Trophoblast cell (in vitro differentiated cells and primary cell): ENCODE data around the gene NELFA.
A peak's percentile ranks its signal among the peaks of the same experiment; 100 is the strongest.

ENCODE experiments used
- DNase-seq, 2 donors: peaks; one replicate each; pipeline ENCODE4 v3.0.0-alpha.2; 2016
- H2AFZ ChIP-seq: 2 replicates; pipeline ENCODE4 v1.6.1; 2013; ENCODE audit warnings: low read length, moderate library complexity, mild to moderate bottlenecking; ENCODE audit not compliant: insufficient read depth, poor library complexity
- H2AK5ac ChIP-seq: 2 replicates; pipeline ENCODE4 v1.6.1; 2013; ENCODE audit warnings: mild to moderate bottlenecking, low read length
- H2BK120ac ChIP-seq: 2 replicates; pipeline ENCODE4 v1.6.1; 2013; ENCODE audit warnings: low read length, mild to moderate bottlenecking, moderate library complexity; ENCODE audit not compliant: insufficient read depth, poor library complexity
- H2BK12ac ChIP-seq: 2 replicates; pipeline ENCODE4 v1.6.1; 2013; ENCODE audit warnings: mild to moderate bottlenecking, low read length, moderate library complexity
- H2BK5ac ChIP-seq: 2 replicates; pipeline ENCODE4 v1.6.1; 2013; ENCODE audit warnings: low read length, low read depth, moderate library complexity, mild to moderate bottlenecking; ENCODE audit not compliant: poor library complexity
- H3K14ac ChIP-seq: 2 replicates; pipeline ENCODE4 v1.6.1; 2013; ENCODE audit warnings: mild to moderate bottlenecking, low read length
- H3K18ac ChIP-seq: 2 replicates; pipeline ENCODE4 v1.6.1; 2013; ENCODE audit warnings: mild to moderate bottlenecking, low read length
- H3K23ac ChIP-seq: 2 replicates; pipeline ENCODE4 v1.6.1; 2013; ENCODE audit warnings: low read length
- H3K27ac ChIP-seq: 2 replicates; pipeline ENCODE4 v1.5.1; 2013; ENCODE audit warnings: low read depth, mild to moderate bottlenecking, inconsistent platforms, low read length, moderate library complexity
- H3K27me3 ChIP-seq: 2 replicates; pipeline ENCODE4 v1.6.1; 2013; ENCODE audit warnings: inconsistent platforms, mild to moderate bottlenecking, low read length, moderate library complexity; ENCODE audit not compliant: insufficient read depth
- H3K36me3 ChIP-seq, 2 experiments: 1 replicate in 1 of 2; 2 replicates in 1 of 2; pipeline ENCODE4 v1.6.1; 2013; ENCODE audit warnings: low read length in 2 of 2, mild to moderate bottlenecking in 2 of 2, moderate library complexity in 1 of 2; ENCODE audit not compliant: insufficient read depth in 2 of 2, control insufficient read depth in 1 of 2
- H3K4ac ChIP-seq: 2 replicates; pipeline ENCODE4 v1.6.1; 2013; ENCODE audit warnings: low read depth, mild to moderate bottlenecking, low read length, moderate library complexity
- H3K4me1 ChIP-seq, 2 experiments: 1 replicate in 1 of 2; 2 replicates in 1 of 2; pipeline ENCODE4 v1.6.1; 2013; ENCODE audit warnings: low read length in 2 of 2, mild to moderate bottlenecking in 2 of 2, moderate library complexity in 1 of 2; ENCODE audit not compliant: insufficient read depth in 2 of 2, control insufficient read depth in 1 of 2
- H3K4me2 ChIP-seq: 2 replicates; pipeline ENCODE4 v1.6.1; 2013; ENCODE audit warnings: inconsistent platforms, mild to moderate bottlenecking, low read length, moderate library complexity
- H3K4me3 ChIP-seq: 2 replicates; pipeline ENCODE4 v1.5.1; 2013; ENCODE audit warnings: mild to moderate bottlenecking, low read depth, low read length, inconsistent platforms
- H3K79me1 ChIP-seq: one replicate; pipeline ENCODE4 v1.6.1; 2013; ENCODE audit warnings: low read length
- H3K79me2 ChIP-seq: 2 replicates; pipeline ENCODE4 v1.6.1; 2013; ENCODE audit warnings: low read length, mild to moderate bottlenecking; ENCODE audit not compliant: control insufficient read depth, insufficient read depth, poor library complexity
- H3K9ac ChIP-seq: 2 replicates; pipeline ENCODE4 v1.6.1; 2013; ENCODE audit warnings: mild to moderate bottlenecking, low read length
- H3K9me3 ChIP-seq: 2 replicates; pipeline ENCODE4 v1.6.1; 2013; ENCODE audit warnings: low read depth, mild to moderate bottlenecking, control low read depth, inconsistent platforms, low read length; ENCODE audit not compliant: insufficient read depth
- H4K12ac ChIP-seq: 2 replicates; pipeline ENCODE4 v1.6.1; 2013; ENCODE audit warnings: low read depth, mild to moderate bottlenecking, low read length, moderate library complexity
- H4K8ac ChIP-seq: 2 replicates; pipeline ENCODE4 v1.6.1; 2013; ENCODE audit warnings: low read depth, mild to moderate bottlenecking, low read length, moderate library complexity
- H4K91ac ChIP-seq: one replicate; pipeline ENCODE4 v1.6.1; 2013; ENCODE audit warnings: low read depth, mild to moderate bottlenecking, low read length, moderate library complexity
- WGBS: extraction: QIAGEN DNeasy Blood & Tissue Kit; methylation state at CpG from one replicate; pipeline ENCODE4 v1.1.7; 2013; ENCODE audit warnings: missing lambda C conversion rate; ENCODE audit not compliant: insufficient read length, insufficient coverage; ENCODE audit errors: extremely low coverage; 5-methylcytosine and 5-hydroxymethylcytosine counted together

Gene NELFA

DNA sequence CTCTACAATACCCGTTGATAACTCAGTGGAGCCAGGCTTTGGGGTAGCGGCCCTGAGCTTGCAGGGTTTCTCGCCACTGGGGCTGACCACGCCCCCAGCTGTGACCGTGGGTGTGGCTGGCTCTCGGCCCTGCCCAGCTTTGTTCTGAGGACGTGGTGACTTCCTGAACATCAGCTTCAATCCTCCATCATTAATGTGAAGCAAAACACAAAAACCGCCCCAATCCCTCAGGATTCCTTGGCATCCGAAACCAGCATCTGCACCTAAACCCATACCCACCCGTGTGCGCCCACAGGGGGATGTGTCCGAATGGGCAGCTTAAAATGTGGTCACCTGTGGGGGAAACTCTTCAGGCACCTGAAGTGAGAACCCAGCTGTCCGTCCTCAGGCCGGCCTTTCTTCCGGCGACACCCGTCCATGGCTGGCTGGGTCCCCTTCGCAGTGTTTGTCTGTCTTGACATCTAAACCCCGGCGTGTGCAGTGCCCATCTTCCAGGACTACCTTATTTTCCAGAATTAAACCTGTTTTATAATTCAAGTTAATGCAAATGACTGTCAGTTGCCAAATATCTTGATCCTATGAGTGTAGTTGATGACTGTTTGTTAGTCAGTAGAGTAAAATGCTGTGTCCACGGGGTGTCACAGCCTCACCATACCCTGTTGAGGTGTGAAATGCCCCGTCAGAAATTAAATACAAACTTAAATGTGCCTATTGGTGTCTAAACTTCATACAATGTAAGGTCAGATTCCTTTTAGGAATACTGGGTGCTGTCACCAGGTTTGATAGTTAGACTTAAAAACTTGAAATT is 27.3 kb downstream of the NELFA start:
- Histone ChIP-seq H4K91ac (no peak overlapping the region), H2BK120ac (no peak overlapping the region), H4K12ac (no peak overlapping the region), H3K14ac (no peak overlapping the region), H4K8ac (no peak overlapping the region), H2BK12ac (no peak overlapping the region), H3K4me2 (no peak overlapping the region), H3K9me3 (no peaks in the 10 kb centered on the region), H3K4ac (no peak overlapping the region), H3K23ac (no peak overlapping the region), H3K36me3 (peaks cover 86% of the 10 kb centered on the region in 2 experiments), H3K79me2 (no peaks in the 10 kb centered on the region), H3K27me3 (no peaks in the 10 kb centered on the region), H3K4me1 (no peaks in the 10 kb centered on the region), H3K27ac (no peak overlapping the region), H3K18ac (no peak overlapping the region), H3K9ac (no peak overlapping the region), H2AK5ac (no peak overlapping the region), H2AFZ (no peak overlapping the region), H3K4me3 (peak overlapping the region; percentile 33), H2BK5ac (no peak overlapping the region), H3K79me1 (no peaks in the 10 kb centered on the region)
- no peak for DNase-seq
- no CpG with 5 or more reads among the region's 22 CpGs for WGBS

DNA sequence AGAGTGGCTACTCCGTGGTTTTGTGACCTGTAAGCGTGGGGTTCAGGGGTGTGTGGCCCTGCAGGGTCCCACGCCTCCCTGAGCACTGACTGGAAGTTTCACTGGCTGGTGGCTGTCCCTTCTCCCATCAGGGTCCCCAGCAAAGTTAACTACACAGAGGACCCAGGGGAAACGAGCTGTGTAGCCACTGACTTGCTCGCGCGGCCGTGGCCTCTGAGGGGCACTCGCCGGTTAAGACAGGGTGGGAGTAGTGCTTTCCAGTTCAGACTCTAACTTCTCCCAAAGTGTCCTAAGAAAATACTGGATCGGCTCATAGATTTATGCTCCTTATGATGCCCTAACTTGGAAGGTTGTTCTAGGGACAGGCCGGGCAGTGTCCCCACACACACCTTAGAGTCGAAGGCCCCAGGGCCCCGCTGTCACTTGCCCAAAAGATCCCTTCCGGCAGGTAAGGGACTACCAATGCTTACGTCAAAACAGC is 28.2 kb downstream of the NELFA start:
- no peak overlapping the region for H4K8ac ChIP-seq
- H2AFZ ChIP-seq: no peak overlapping the region
- DNase-seq: no peak
- H3K36me3 ChIP-seq: peaks cover 85 to 86% of the 10 kb centered on the region in 2 experiments
- H4K91ac ChIP-seq: no peak overlapping the region
- no peaks in the 10 kb centered on the region for H3K4me1 ChIP-seq
- no peak overlapping the region for H4K12ac ChIP-seq
- H3K23ac ChIP-seq: no peak overlapping the region
- no peak overlapping the region for H2AK5ac ChIP-seq
- no peak overlapping the region for H3K27ac ChIP-seq
- H3K9me3 ChIP-seq: no peaks in the 10 kb centered on the region
- H3K27me3 ChIP-seq: no peaks in the 10 kb centered on the region
- H2BK12ac ChIP-seq: no peak overlapping the region
- no peak overlapping the region for H3K4me3 ChIP-seq
- no peak overlapping the region for H2BK5ac ChIP-seq
- WGBS: no CpG with 5 or more reads among the region's 16 CpGs
- H3K4ac ChIP-seq: no peak overlapping the region
- H3K79me2 ChIP-seq: no peaks in the 10 kb centered on the region
- no peaks in the 10 kb centered on the region for H3K79me1 ChIP-seq
- H3K14ac ChIP-seq: no peak overlapping the region
- H3K4me2 ChIP-seq: no peak overlapping the region
- no peak overlapping the region for H3K18ac ChIP-seq
- H3K9ac ChIP-seq: no peak overlapping the region
- H2BK120ac ChIP-seq: no peak overlapping the region

DNA sequence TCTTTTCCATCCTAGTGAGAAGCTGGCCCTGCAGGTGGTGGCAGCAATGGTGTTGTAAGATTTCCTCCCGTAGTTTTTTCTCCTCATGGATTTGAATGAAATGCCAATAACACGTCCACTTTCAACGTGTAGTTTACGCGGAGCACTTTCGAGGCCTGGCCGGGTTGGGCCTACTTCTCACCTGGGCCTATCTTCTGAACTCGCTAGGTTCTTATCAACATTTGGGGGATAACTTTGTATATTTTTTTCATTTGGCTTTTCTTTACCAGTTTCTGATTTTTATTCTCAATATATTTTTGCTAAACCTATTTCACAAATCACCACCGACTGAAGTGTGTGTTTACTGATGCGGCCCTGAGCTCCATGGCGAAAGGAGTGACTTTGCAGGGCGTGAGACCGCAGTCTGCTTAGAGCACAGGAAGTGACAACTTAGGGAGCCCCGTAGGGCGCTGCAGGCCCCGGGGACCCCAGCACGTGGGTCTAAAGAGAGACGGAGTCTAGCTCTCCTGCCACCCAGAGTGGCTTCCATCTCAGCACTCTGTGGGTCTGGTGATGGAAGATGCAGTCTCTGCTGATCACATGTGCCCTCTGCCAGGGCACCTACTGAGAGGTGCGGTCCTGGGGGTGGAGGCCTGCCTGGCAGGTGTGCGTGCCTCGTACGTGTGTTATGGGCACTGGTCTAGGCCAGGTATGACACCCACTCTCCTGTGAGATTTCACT is 29.1 kb downstream of the NELFA start:
- no peak overlapping the region for H4K91ac ChIP-seq
- H2BK12ac ChIP-seq: no peak overlapping the region
- WGBS: no CpG with 5 or more reads among the region's 22 CpGs
- no peak overlapping the region for H3K14ac ChIP-seq
- DNase-seq: no peak
- no peak overlapping the region for H4K8ac ChIP-seq
- no peak overlapping the region for H3K4me2 ChIP-seq
- H4K12ac ChIP-seq: no peak overlapping the region
- H2AFZ ChIP-seq: no peak overlapping the region
- no peak overlapping the region for H3K18ac ChIP-seq
- no peak overlapping the region for H3K9ac ChIP-seq
- no peak overlapping the region for H3K4ac ChIP-seq
- H3K79me2 ChIP-seq: no peaks in the 10 kb centered on the region
- H3K9me3 ChIP-seq: no peaks in the 10 kb centered on the region
- H2BK120ac ChIP-seq: no peak overlapping the region
- no peak overlapping the region for H2BK5ac ChIP-seq
- no peak overlapping the region for H3K4me3 ChIP-seq
- H3K23ac ChIP-seq: no peak overlapping the region
- no peak overlapping the region for H2AK5ac ChIP-seq
- no peak overlapping the region for H3K27ac ChIP-seq
- H3K36me3 ChIP-seq: peaks cover 83 to 86% of the 10 kb centered on the region in 2 experiments
- H3K79me1 ChIP-seq: no peaks in the 10 kb centered on the region
- no peaks in the 10 kb centered on the region for H3K4me1 ChIP-seq
- H3K27me3 ChIP-seq: no peaks in the 10 kb centered on the region

DNA sequence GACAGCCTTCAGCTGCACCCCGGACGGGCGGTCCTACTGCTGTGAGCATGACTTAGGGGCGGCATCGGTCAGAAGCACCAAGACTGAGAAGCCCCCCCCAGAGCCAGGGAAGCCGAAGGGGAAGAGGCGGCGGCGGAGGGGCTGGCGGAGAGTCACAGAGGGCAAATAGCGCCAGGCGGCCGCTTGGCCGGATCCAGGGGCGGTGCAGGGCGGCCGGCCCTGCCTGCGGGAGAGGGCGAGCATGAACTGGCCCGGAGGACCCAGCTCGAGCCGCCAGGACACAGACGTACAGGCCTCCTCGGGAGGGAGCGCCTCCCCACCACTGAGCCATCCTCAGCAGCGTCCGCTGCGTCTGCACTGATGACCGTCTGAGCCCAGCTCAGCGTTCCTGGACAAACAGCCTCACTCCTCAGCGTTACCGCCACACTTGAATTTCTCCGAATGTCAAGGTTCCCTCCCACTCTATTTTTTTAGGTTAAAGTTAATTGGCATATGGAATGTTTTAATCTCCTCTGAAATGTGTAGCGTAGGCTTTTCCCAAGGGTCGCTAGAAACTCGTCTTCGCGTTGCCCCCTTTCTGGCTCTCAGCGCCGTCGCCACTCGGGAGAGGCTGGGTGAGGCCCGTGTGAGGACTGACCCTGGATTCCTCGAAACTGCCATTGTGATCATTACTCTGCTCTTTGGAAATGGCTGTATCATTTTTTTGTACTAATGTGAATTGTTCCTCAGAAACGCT is 29.9 kb downstream of the NELFA start:
- no peak overlapping the region for H2BK5ac ChIP-seq
- H3K4me1 ChIP-seq: no peaks in the 10 kb centered on the region
- no peaks in the 10 kb centered on the region for H3K79me2 ChIP-seq
- WGBS: no CpG with 5 or more reads among the region's 45 CpGs
- H3K4ac ChIP-seq: no peak overlapping the region
- no peak overlapping the region for H2BK12ac ChIP-seq
- no peaks in the 10 kb centered on the region for H3K27me3 ChIP-seq
- no peak overlapping the region for H3K14ac ChIP-seq
- no peak overlapping the region for H3K18ac ChIP-seq
- no peak overlapping the region for H3K23ac ChIP-seq
- H3K79me1 ChIP-seq: no peaks in the 10 kb centered on the region
- no peak overlapping the region for H2BK120ac ChIP-seq
- DNase-seq: no peak
- H2AK5ac ChIP-seq: no peak overlapping the region
- H4K8ac ChIP-seq: no peak overlapping the region
- no peak overlapping the region for H3K4me2 ChIP-seq
- no peak overlapping the region for H3K9ac ChIP-seq
- no peak overlapping the region for H3K4me3 ChIP-seq
- H3K36me3 ChIP-seq: peaks cover 79 to 83% of the 10 kb centered on the region in 2 experiments
- H2AFZ ChIP-seq: no peak overlapping the region
- H3K27ac ChIP-seq: no peak overlapping the region
- no peak overlapping the region for H4K91ac ChIP-seq
- H4K12ac ChIP-seq: no peak overlapping the region
- H3K9me3 ChIP-seq: no peaks in the 10 kb centered on the region
